GM21576 (cell line): Measurements from ENCODE around the gene OTOGL.
"Not testable (repeated sequence)": the region's sequence is repeated elsewhere in the genome, so short reads cannot be mapped to it uniquely, and the experiment has no call there.

ENCODE experiments used
- ATAC-seq: cut with Tn5 transposase; IDR thresholded peaks from one replicate; pipeline ENCODE4 v1.9.1; 2021; ENCODE audit warnings: mild to moderate bottlenecking, moderate library complexity; ENCODE audit not compliant: unreplicated experiment

The OTOGL gene

DNA sequence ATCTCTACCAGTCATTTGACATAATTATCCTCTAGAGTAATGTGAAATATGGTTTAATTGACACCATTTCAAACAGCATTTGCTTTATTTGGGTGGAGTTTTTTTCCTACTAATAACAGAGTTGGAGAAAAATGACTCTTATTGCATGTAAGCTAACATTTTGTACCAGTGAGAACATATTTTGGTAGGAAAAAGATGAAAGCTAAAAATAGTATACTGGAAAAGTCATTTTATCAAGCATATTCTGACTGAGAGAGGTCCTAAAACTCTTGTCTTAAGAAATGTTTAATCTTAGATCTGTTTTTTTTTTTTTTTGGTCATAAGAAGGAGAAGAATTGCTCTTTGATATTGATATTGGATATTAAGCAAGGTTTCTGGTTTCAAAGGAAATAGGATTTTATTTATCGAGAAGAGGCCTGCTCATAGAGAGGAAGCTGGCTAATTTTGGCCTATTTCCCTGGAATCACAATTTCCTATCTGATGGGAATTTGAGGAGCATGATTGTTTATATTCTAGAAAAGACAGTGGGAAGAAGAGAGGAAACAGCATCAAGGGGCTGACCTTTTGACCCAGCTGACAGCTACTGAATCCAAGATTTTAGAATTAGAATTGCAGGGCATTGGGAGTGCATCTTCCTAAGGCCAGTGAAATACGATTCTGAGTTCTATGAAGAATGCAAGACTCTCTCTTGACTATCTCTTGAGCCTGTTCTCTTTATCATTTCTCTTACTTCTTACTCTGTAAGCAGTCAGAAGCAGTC lies 19.4 kb downstream of the OTOGL start:
- no peak for ATAC-seq

DNA sequence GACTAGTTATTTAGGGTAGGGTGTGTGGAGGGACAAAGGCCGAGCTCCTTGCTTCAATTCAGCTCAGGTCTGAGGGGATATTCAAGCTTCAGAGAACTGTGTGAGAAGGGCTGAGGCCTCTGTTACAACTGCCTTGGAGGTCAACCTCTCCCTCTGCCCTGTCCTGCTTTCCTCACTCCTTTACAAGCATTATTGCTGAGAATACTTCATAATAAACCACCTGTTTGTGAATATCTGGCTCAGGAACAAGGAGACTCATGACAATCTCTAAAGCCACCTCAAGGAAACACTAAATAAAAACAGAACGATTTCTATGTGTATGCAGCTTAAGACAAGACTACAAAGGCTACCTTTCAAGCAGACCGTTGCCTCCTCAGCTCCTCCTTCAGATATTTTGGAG lies 21.7 kb downstream of the OTOGL start:
- ATAC-seq: no peak

DNA sequence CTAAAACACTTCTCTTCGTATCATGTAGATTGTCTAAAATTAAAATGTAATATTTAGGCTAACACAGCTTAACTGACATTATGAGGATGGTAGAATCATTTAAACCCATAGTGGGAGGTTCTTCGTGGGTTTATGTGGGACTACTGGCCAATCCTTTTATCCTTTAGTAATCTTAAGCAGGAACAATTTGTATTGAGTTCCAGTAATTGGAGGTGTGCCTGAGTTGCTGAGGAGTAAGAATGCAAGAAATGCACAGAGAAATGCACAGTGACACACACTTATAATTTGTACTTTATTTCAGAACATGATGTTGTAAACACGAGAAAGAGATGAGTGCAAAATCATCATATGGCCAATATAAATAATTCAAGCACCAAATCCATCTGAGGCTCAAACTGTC lies 22.3 kb downstream of the OTOGL start:
- no peak for ATAC-seq

DNA sequence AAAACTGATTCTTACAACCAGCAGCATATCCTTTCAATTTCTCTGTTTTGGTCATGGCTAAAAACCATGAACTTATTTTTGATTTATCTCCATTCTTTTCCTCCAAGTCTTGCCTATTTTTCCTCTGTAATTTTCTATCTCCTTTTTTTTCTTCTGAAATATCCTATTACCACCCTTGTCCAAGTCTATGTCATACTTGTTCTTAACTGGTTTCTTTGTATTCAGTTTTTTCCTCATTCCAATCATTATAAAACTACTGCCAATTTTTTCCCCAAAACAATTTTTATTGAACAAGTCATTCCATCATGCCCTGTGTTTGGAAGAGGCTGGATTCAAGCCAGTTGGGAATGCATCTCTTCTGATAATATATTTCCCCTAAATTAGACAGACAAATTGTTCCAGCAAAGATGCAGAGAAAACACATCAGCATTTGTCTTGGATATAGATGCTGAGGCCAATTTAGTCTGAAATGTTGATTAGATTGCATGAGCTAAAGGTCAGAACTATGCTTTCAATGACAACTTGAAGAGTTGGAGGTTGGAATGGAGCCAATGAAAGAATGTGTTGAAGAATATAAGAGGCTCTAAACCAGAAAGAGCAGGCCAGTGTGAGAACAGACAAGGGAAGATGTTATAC lies 30.7 kb downstream of the OTOGL start:
- ATAC-seq: no peak

DNA sequence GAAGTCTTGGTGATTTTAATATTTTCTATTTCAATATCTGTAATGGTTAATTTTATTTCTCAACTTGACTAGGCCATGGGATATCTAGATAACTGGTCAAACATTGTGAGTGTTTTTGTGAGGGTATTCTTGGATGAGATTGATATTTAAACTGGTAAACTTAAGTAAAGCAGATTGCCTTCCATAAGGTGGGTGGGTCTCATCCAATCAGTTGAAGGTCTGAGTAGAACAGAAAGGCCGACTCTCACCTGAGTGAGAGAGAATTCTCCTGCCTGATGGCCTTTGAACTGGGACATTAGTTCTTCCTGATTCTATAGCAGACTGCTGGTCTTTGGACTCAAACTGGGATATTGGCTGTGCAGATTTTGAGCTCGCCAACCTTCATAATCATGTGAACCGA lies 36.3 kb downstream of the OTOGL start:
- no peak for ATAC-seq

DNA sequence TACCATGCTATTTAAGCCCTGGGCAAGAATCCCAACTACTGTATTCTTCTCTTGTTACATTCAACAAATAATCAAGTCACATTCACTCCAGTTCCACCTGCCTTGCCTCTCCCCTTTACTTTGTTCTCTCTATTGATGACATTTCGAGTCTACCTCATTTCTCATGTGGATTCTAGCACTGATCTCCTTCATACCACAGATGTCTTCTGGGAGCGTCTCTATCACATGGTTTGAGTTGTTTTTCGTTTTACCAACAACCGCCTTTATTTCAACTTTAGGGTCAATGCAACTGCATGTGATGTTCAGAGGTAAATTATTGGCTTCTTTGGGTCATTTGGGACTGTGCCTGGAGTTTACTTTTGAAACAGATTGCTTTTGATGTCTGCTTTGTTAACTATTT lies 40.7 kb downstream of the OTOGL start:
- no peak for ATAC-seq

DNA sequence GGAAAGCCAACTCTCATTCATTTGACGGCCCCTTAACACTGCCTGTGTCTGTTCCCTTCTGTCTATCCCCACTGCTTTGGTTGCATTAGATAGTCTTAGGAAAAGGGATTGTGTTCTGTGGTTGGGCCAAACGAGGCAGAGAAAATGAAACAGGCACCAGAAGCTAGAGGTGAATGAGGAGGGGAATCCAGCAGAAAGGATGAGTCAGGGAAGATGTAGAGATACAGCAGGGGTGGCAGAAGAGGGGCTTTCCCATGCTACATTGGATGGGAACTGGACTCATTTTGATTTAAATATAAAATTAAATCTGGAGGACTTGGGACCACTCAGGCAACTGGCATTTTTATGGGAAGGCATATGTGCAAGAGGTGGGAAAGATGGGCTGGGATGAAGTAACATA lies 43.3 kb downstream of the OTOGL start:
- no peak for ATAC-seq

DNA sequence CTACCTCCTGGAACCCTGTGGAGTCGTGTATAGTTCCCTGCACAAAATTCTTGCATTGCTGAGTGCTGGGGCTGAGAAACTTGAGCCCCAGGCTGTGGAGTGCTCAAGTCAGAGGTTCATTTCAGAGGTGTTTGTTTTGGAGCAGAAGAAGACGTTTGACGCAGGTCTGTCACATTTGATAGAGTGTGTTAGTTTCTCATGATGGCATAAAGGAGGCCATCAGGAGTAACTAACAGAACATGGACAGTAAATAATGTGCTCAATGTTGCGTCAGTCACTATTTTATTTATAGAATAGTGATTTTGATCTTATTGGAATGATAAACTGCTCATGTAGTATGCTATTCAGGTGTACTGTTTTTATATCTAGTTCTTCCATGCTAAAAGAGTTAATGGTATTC lies 44.2 kb downstream of the OTOGL start:
- no peak for ATAC-seq

DNA sequence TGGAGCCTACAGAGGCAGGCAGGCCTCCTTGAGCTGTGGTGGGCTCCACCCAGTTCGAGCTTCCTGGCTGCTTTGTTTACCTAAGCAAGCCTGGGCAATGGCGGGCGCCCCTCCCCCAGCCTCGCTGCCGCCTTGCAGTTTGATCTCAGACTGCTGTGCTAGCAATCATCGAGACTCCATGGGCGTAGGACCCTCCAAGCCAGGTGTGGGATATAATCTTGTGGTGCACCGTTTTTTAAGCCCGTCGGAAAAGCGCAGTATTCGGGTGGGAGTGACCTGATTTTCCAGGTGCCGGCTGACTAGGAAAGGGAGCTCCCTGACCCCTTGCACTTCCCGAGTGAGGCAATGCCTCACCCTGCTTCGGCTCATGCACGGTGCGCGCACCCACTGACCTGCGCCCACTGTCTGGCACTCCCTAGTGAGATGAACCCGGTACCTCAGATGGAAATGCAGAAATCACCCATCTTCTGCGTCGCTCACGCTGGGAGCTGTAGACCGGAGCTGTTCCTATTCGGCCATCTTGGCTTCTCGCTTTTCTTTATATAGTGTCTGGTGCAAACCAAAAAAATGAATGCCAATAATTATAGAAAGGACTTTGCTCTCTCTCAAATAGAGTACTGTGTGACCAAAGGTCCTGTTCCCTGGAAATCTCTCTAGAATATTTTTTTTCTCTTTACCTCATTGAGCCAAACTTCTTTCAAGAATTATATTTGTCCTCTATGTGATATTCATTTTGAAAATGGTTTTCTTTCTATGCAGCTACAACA lies 50.4 kb downstream of the OTOGL start:
- not testable (repeated sequence) for ATAC-seq

DNA sequence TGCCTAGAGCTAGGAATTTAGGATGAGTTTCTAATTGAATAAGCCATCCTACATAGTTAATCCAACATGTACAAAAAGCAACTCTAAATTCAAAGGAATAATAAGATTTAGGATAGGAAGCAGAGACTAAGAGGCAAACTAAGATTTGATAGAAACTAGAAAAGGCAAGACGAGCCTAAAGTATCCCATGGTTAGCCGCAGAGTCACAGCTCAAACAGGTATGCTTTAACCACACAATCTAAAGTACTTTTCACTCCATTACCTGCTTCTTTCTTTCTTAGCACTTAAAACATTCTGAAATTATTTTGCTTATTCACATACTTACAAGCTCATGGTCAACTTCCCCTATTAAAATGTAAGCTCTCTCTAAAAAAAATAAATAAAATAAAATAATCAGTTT lies 51.8 kb downstream of the OTOGL start:
- ATAC-seq: no peak

DNA sequence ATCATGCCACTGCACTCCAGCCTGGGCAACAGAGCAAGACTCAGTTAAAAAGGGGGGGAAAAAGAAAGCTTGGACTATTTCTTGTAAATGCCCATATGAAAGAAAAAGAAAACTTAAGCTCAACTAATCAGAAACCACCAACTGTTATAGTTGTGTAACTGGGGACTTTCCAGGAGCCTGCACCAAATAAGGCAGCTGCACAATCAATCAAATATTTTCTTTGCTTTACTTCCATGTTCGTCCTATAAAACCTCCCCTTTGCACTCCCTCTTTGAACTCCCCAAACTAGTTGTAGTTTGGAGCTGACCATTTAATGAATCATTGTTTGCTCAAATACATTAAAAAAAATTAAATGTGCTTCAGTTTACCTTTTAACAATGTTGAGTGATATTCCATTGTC lies 54.9 kb downstream of the OTOGL start:
- no peak for ATAC-seq

DNA sequence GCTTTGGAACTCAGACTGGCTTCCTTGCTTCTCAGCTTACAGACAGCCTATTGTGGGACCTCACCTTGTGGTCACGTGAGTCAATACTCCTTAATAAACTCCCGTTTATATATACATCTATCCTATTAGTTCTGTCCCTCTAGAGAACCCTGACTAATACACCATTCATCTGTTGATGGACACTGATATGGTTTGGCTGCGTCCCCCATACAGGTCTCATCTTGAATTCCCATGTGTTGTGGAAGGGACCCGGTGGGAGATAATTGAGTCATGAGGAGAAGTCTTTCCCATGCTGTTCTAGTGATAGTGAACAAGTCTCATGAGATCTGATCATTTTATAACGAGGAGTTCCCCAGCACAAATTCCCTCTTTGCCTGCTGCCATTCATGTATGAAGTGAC lies 57.0 kb downstream of the OTOGL start:
- ATAC-seq: no peak

DNA sequence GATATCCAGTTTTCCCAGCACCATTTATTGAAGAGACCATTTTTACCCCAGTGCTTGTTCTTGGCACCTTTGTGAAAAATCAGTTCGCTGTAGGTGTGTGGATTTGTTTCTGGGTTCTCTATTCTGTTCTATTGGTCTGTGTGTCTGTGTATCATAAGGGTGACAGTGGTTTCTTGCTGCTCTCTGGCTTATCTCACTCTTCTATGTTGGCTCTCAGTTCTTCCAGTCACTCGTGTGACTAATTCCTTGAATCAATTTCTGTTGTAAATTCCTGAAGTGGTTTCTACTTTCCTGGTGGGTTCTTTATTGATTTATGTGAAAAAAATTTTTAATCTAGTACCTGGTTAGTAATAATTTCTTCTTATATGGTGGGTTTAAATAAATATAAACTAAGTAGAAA lies 58.3 kb downstream of the OTOGL start:
- ATAC-seq: no peak

DNA sequence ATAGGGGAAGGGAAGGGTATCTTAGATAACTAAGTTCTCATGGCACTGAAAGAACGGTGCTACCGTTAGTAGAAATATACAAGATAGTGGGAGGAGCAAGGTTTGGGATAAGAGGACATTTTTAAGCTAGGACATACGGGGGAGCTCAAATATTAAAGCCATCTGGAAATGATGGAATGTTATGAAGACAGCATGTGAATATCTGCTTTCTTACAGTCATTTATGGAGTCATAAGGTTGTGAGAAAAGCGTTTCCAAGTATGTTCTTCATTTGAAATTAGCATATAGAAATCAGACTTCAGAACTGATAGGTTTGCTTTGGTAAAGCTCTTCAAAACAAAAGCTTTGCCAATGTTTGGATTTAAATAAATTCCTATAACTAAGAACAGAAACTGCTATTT lies 62.3 kb downstream of the OTOGL start:
- no peak for ATAC-seq

DNA sequence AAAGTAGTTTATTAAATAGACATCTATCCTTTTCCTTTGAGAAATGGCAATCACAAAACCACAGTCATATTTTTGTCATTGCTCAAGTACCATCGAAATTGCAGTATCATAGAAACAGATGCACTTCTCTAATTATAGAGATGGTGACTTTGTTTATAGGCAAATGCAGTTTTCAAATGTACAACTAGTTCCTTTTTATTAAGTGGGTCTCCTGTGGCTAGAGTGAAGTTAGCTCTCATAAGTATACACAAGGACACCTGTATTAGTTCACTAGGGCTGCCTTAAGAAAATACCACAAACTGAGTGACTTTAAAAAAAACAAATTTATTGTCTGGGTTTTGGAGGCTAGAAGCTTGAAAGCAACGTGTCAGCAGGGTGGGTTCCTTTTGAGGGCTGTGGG lies 62.8 kb downstream of the OTOGL start:
- ATAC-seq: no peak

DNA sequence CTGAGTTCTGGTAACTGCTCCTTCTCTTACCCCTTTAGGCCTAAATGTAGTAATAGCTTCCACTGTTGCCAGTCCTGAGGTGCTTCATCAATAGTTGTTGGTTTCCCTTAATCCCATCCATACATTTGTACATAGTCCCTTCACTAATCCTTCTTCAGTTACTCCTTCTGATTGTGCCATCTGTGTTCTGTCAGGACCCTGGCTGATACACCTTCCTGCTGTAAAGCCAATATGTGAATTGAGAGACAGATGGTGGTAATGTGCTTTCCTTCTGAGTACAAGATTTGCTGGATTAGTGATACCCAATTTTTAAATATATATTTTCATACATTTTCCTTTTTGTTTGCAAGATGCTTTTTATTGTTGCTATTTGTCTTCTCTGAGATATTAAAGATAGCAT lies 66.4 kb downstream of the OTOGL start:
- no peak for ATAC-seq

DNA sequence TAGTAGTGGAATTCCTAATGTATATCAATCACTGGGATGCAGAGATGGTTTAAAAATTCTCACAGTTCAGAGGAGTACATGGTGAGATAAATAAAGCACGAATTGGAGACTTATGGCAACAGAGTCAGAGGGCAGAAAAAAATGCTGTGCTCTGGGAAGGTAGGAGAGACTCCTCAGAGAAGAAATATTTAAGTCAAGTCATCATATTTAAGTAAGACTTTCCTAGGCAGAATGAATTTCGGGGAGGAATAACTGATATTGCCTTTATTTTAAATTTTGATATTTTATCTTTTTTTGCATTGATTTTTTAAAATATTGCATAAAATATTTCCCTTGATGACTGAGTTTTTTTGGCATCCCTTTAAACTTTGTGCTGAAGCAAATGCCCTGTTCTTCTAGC lies 67.4 kb downstream of the OTOGL start:
- no peak for ATAC-seq

DNA sequence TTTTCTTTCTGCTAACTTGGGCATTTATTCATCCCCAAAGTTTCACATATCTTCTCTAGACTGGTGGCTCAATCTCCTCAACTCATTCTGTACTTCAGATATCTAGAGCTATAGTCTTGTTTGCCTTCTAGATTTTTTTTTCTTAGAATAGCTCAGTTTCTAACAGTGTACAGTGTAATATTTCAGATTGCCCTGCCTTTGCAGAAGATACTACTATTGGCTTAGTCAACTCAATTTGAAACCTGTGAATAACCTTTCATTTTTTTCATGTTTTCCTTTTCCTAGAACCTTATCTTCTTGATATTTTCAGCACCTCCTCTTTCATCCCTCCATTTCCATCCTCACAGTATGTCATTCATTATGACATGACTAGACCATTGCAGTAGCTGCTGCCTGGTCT lies 69.6 kb downstream of the OTOGL start:
- ATAC-seq: no peak

DNA sequence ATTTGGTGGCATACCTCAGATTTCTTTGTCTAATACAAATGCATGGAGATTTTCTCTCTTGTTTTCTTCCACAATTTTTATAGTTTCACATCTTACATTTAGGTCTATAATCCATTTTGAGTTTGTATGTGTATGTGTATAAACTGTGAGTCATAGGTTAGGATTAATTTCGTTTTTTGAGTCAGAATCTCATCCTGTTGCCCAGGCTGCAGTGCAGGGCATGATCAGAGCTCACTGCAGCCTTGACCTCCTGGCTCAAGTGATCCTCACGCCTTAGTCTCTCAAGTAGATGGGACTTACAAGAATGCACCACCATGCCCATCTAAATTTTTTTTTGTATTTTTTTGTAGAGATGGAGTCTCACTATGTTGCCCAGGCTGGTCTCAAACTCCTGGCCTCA lies 71.6 kb downstream of the OTOGL start:
- ATAC-seq: no peak

DNA sequence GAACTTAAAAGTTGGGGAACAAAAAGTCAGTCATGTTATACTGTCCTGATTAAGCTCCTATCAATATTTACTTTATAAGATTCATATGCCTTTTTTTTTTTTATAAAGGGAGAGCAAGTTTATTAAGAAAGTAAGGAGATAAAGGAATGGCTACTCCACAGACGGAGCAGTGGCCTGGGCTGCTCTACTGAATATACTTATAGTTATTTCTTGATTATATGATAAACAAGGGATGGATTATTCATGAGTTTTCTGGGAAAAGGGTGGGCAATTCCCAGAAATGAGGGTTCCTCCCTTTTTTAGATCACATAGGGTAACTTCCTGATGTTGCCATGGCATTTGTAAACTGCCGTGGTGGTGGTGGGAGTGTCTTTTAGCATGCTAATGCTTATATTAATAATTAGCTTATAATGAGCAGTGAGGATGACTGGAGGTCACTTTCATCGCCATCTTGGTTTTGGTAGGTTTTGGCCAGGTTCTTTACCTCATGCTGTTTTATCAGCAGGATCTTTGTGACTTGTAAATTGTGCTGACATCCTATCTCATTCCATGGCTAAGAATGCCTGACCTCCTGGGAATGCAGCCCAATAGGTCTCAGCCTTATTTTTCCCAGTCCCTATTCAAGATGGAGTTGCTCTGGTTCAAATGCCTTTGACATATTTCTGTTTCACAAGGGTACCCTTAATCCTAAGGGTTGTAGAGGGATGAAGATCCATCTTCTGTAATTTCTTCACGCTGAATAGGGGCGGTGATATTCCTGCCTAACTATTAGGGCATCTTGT lies 73.9 kb downstream of the OTOGL start:
- no peak for ATAC-seq

DNA sequence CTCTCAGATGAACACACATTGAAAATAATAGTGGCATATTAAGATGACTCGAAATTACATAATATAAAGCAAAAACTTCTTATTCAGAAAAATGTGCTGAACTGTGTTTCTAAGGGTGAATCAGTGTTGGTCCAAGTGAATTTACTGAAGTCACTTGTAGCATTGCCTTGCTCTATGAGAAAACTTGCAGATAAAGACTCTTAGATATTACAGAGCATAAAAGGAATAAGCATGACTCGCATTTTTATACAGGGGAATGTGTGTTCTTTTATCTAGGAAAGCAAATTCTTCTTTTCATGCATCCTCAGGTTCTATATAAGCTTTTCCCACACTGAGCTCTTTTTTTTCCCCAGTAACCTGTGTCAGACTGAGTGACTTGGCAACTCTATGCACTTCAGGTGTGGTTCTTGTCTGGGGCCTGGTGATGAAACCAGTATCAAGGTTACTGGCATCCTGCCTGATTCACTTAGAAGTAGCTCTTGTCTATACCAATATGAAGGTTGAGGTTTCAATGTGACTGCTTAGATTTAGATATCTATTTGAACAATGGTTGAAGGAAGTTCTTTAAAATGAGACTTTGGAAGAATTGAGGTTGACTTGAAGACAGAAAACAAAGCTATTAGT lies 76.1 kb downstream of the OTOGL start:
- ATAC-seq: no peak
